H9 (cell line): ENCODE results near the gene HPGD. TPM values are rescaled to one million over a fixed set of nuclear protein-coding genes. Genes with fewer than 3 reads are reported as not detected.

Experiments
- DNase-seq: peaks from one replicate; pipeline ENCODE4 v3.0.0-alpha.2; 2017
- H2AFZ ChIP-seq: one replicate; pipeline ENCODE4 v1.6.1; 2013; ENCODE audit warnings: mild to moderate bottlenecking, low read length, control low read depth, moderate library complexity
- H2AK5ac ChIP-seq: 2 replicates; pipeline ENCODE4 v1.6.1; 2013; ENCODE audit warnings: low read length, control low read depth, mixed read lengths; ENCODE audit not compliant: insufficient read length
- H2BK120ac ChIP-seq: one replicate; pipeline ENCODE4 v1.6.1; 2013; ENCODE audit warnings: low read depth, mild to moderate bottlenecking, low read length, control low read depth, inconsistent platforms; ENCODE audit not compliant: poor library complexity, severe bottlenecking
- H2BK12ac ChIP-seq: 2 replicates; pipeline ENCODE4 v1.6.1; 2013; ENCODE audit warnings: low read length, control low read depth, mixed read lengths, low read depth; ENCODE audit not compliant: insufficient read length
- H2BK15ac ChIP-seq: 2 replicates; pipeline ENCODE4 v1.6.1; 2013; ENCODE audit warnings: low read depth, low read length, control low read depth
- H2BK20ac ChIP-seq: one replicate; pipeline ENCODE4 v1.6.1; 2013; ENCODE audit warnings: low read depth, mild to moderate bottlenecking, low read length, control low read depth, inconsistent platforms; ENCODE audit not compliant: poor library complexity, severe bottlenecking
- H2BK5ac ChIP-seq: 2 replicates; pipeline ENCODE4 v1.6.1; 2013; ENCODE audit warnings: low read length, control low read depth, mixed read lengths; ENCODE audit not compliant: insufficient read length
- H3K14ac ChIP-seq: 2 replicates; pipeline ENCODE4 v1.6.1; 2013; ENCODE audit warnings: low read length, control low read depth; ENCODE audit not compliant: insufficient read depth
- H3K18ac ChIP-seq: 2 replicates; pipeline ENCODE4 v1.6.1; 2013; ENCODE audit warnings: low read depth, mild to moderate bottlenecking, mixed read lengths, low read length, control low read depth; ENCODE audit not compliant: insufficient read length
- H3K23ac ChIP-seq: 2 replicates; pipeline ENCODE4 v1.6.1; 2013; ENCODE audit warnings: low read length, control low read depth, mixed read lengths, low read depth; ENCODE audit not compliant: insufficient read length
- H3K23me2 ChIP-seq: 2 replicates; pipeline ENCODE4 v1.6.1; 2013; ENCODE audit warnings: low read depth, mild to moderate bottlenecking, mixed read lengths, low read length, control low read depth; ENCODE audit not compliant: insufficient read length, poor library complexity, severe bottlenecking
- H3K27ac ChIP-seq: 2 replicates; pipeline ENCODE4 v1.5.1; 2013; ENCODE audit warnings: low read length, control low read depth, mixed read lengths, low read depth; ENCODE audit not compliant: insufficient read length
- H3K27me3 ChIP-seq: 2 replicates; pipeline ENCODE4 v1.6.1; 2013; ENCODE audit warnings: low read length, control low read depth, inconsistent platforms; ENCODE audit not compliant: insufficient read depth
- H3K4ac ChIP-seq: 2 replicates; pipeline ENCODE4 v1.6.1; 2013; ENCODE audit warnings: low read depth, mild to moderate bottlenecking, control low read depth, inconsistent platforms, low read length, moderate library complexity
- H3K4me1 ChIP-seq: 2 replicates; pipeline ENCODE4 v1.6.1; 2013; ENCODE audit warnings: low read length, control low read depth, inconsistent platforms; ENCODE audit not compliant: insufficient read depth
- H3K4me2 ChIP-seq: 2 replicates; pipeline ENCODE4 v1.6.1; 2013; ENCODE audit warnings: low read length, control low read depth, mixed read lengths; ENCODE audit not compliant: insufficient read length, insufficient read depth
- H3K56ac ChIP-seq: 2 replicates; pipeline ENCODE4 v1.6.1; 2013; ENCODE audit warnings: low read depth, mild to moderate bottlenecking, mixed read lengths, low read length, control low read depth; ENCODE audit not compliant: insufficient read length
- H3K79me1 ChIP-seq: 2 replicates; pipeline ENCODE4 v1.6.1; 2013; ENCODE audit warnings: low read depth, mild to moderate bottlenecking, moderate library complexity, low read length, control low read depth, inconsistent platforms; ENCODE audit not compliant: insufficient read depth, poor library complexity, severe bottlenecking
- H3K79me2 ChIP-seq: 2 replicates; pipeline ENCODE4 v1.6.1; 2013; ENCODE audit warnings: low read length, control low read depth, inconsistent platforms; ENCODE audit not compliant: insufficient read depth
- H3K9ac ChIP-seq: 2 replicates; pipeline ENCODE4 v1.6.1; 2013; ENCODE audit warnings: low read length, control low read depth, mixed read lengths; ENCODE audit not compliant: insufficient read length; ENCODE audit errors: extremely low read depth
- H3K9me3 ChIP-seq: one replicate; pipeline ENCODE4 v1.6.1; 2013; ENCODE audit warnings: low read depth, low read length, inconsistent platforms; ENCODE audit not compliant: control insufficient read depth
- H3T11ph ChIP-seq: one replicate; pipeline ENCODE4 v1.6.1; 2013; ENCODE audit warnings: mild to moderate bottlenecking, low read length, control low read depth, inconsistent platforms
- H4K20me1 ChIP-seq: one replicate; pipeline ENCODE4 v1.6.1; 2013; ENCODE audit not compliant: control insufficient read depth, insufficient read length, insufficient read depth
- H4K5ac ChIP-seq: 2 replicates; pipeline ENCODE4 v1.6.1; 2013; ENCODE audit warnings: low read depth, mild to moderate bottlenecking, mixed read lengths, low read length, control low read depth; ENCODE audit not compliant: insufficient read length
- H4K8ac ChIP-seq: replicated peaks from 2 replicates; pipeline ENCODE4 v1.6.1; 2013; ENCODE audit warnings: low read length, control low read depth, mixed read lengths, low read depth; ENCODE audit not compliant: insufficient read length
- H4K91ac ChIP-seq: 2 replicates; pipeline ENCODE4 v1.6.1; 2013; ENCODE audit warnings: low read depth, mild to moderate bottlenecking, moderate library complexity, mixed read lengths, low read length, control low read depth; ENCODE audit not compliant: insufficient read length
- H3K27ac Mint-ChIP-seq, 3 experiments: 2 replicates in 2 of 3; 3 replicates in 1 of 3; pipeline ENCODE4 v1.8.0; 2020 to 2021; ENCODE audit warnings: mixed read lengths in 3 of 3, mild to moderate bottlenecking in 1 of 3, moderate library complexity in 1 of 3
- H3K27me3 Mint-ChIP-seq: 2 replicates; pipeline ENCODE4 v1.8.0; 2021; ENCODE audit warnings: low read depth, mild to moderate bottlenecking, moderate library complexity, mixed read lengths
- H3K36me3 Mint-ChIP-seq, 3 experiments: 2 replicates in 2 of 3; 3 replicates in 1 of 3; pipeline ENCODE4 v1.8.0; 2020 to 2021; ENCODE audit warnings: low read depth in 3 of 3, mixed read lengths in 3 of 3; ENCODE audit not compliant: insufficient read depth in 1 of 3
- H3K4me1 Mint-ChIP-seq, 2 experiments: 2 replicates each; pipeline ENCODE4 v1.8.0; 2020; ENCODE audit warnings: mixed read lengths in 2 of 2
- H3K4me3 Mint-ChIP-seq, 2 experiments: 2 replicates in 1 of 2; 3 replicates in 1 of 2; pipeline ENCODE4 v1.8.0; 2020 to 2021; ENCODE audit warnings: mild to moderate bottlenecking in 2 of 2, mixed read lengths in 2 of 2, moderate library complexity in 1 of 2
- H3K9me3 Mint-ChIP-seq, 2 experiments: 2 replicates in 1 of 2; 3 replicates in 1 of 2; pipeline ENCODE4 v1.8.0; 2020; ENCODE audit warnings: mild to moderate bottlenecking in 2 of 2, mixed read lengths in 2 of 2, moderate library complexity in 1 of 2
- WGBS: extraction: QIAGEN DNeasy Blood & Tissue Kit; methylation state at CpG from one replicate; pipeline ENCODE4 v1.1.7; 2013; ENCODE audit warnings: missing lambda C conversion rate, low lambda C conversion rate, mixed read lengths; ENCODE audit not compliant: insufficient read length; ENCODE audit errors: extremely low coverage; 5-methylcytosine and 5-hydroxymethylcytosine counted together
- total RNA-seq: library from RNA; stranded (reverse); gene quantifications from 2 replicates; pipeline ENCODE4 v1.2.1, GENCODE V29; 2021
- TF ChIP-seq, protein P1 (sequence below): fragments of 200-600 bp; sonication (generic); conservative IDR thresholded peaks from 3 replicates; pipeline ENCODE4 v1.8.0; 2021; ENCODE audit warnings: antibody characterized with exemption, mild to moderate bottlenecking

The HPGD gene
- total RNA-seq, 1 experiment from 2014 or later: 16.8 TPM

DNA sequence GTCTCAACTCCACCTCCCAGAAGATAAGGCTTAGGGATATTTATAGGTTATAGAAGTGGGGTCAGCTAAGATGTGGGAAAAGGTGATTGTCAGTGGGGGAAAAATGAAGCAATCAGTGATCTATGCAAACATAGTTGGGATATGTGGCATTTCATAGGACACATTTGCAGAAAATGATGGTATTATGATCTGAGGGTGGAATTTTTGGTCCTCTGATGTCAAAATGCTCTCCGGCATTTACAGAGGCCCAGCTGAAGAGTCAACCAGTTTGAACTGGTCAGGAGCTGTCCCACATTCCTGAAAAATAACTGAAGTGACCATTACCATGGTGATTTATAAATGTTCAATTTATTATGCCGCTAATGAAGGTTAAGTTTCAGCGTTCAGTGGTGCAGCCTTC, 12.2 kb upstream of the HPGD start:
- Histone ChIP-seq H3K23me2 (no peaks in the 10 kb centered on the region), H4K91ac (no peak overlapping the region), H3K9me3 (no peaks in the 10 kb centered on the region), H2BK5ac (no peak overlapping the region), H3K18ac (no peak overlapping the region), H3K79me1 (no peaks in the 10 kb centered on the region), H3K4me1 (no peaks in the 10 kb centered on the region), H3K9ac (no peak overlapping the region), H3K23ac (no peak overlapping the region), H3K4ac (no peak overlapping the region), H3K27me3 (no peaks in the 10 kb centered on the region), H2BK120ac (no peak overlapping the region), H3K14ac (no peak overlapping the region), H3K79me2 (no peaks in the 10 kb centered on the region), H2BK15ac (no peak overlapping the region), H2BK20ac (no peak overlapping the region), H3K4me2 (no peak overlapping the region), H4K5ac (no peak overlapping the region), H4K8ac (no peak overlapping the region), H3T11ph (no peak overlapping the region), H4K20me1 (no peaks in the 10 kb centered on the region), H2AK5ac (no peak overlapping the region), H3K27ac (no peak overlapping the region), H3K56ac (no peak overlapping the region), H2BK12ac (no peak overlapping the region), H2AFZ (no peak overlapping the region)
- Mint-ChIP-seq H3K9me3 (no peaks in the 10 kb centered on the region), H3K36me3 (peaks cover 0 to 2% (median 0%) of the 10 kb centered on the region in 3 experiments; a peak in 1 of 7 replicates), H3K27ac (no peak overlapping the region), H3K4me3 (no peak overlapping the region), H3K27me3 (no peaks in the 10 kb centered on the region), H3K4me1 (peaks cover 9 to 10% of the 10 kb centered on the region in 2 experiments)
- no CpG with 5 or more reads among the region's 3 CpGs for WGBS
- DNase-seq: no peak
- TF ChIP-seq, protein P1, sequence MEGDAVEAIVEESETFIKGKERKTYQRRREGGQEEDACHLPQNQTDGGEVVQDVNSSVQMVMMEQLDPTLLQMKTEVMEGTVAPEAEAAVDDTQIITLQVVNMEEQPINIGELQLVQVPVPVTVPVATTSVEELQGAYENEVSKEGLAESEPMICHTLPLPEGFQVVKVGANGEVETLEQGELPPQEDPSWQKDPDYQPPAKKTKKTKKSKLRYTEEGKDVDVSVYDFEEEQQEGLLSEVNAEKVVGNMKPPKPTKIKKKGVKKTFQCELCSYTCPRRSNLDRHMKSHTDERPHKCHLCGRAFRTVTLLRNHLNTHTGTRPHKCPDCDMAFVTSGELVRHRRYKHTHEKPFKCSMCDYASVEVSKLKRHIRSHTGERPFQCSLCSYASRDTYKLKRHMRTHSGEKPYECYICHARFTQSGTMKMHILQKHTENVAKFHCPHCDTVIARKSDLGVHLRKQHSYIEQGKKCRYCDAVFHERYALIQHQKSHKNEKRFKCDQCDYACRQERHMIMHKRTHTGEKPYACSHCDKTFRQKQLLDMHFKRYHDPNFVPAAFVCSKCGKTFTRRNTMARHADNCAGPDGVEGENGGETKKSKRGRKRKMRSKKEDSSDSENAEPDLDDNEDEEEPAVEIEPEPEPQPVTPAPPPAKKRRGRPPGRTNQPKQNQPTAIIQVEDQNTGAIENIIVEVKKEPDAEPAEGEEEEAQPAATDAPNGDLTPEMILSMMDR: no peak
